ENCODE measurements around the gene KIAA0825.

Gene KIAA0825

GRCh38 chr5:94508461-94509148 is 109.8 kb downstream of the KIAA0825 start:
- DNase-seq (ENCODE audit: low spot score) = no peak

DNA sequence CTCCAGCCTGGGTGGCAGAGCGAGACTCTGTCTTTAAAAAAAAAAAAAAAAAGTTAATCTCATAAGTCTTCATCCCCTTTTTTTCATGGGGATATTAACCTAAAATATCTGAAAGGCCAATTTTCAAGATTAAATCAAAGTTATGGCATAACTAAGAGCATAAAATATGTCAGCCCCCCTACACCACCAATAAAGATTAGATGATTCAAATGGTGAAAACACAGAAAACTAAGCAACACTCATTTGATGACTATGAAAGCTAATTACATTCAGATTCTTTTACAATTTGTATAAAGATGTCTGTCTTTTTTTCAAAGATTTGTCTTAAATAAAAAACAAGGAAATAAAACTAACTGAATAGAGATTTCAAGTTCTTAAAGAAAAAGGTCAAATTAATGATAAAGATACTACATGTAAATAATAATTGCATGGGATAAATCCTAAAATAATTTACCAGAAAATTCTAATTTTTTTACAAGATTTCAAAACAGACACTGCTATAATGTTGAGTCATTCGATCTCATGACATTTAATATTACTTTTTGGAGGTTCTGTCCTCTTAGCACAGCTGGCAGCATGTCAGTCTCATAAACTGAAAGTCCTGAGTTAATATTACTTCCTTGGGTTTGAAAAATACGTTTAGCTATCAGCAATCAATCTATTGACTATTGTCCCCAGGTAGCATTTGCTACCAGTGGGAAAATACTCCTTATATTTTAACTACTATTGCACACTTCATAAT is 112.9 kb downstream of the KIAA0825 start:
- DNase-seq (ENCODE audit: low spot score) = no peak

DNA sequence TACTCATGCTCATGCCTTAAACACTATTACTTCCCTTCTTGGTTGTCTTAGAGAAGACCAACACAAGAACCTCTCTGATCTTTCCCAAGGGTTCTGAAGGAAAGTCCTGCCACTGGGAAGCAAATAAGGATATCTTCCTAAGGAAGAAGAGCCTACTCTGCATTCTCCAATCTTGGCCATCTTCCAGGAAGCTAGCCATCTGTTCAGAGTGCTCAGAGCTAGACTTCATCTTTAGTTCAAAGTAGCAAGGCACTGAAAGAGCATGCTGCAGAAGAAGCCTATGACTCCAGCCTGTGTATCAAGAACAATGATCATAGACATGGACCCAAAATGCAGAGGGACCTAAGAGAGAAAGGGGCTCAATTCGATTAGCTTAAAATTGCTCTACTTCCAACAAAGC is 114.7 kb downstream of the KIAA0825 start:
- no peak for DNase-seq (ENCODE audit: low spot score)

DNA sequence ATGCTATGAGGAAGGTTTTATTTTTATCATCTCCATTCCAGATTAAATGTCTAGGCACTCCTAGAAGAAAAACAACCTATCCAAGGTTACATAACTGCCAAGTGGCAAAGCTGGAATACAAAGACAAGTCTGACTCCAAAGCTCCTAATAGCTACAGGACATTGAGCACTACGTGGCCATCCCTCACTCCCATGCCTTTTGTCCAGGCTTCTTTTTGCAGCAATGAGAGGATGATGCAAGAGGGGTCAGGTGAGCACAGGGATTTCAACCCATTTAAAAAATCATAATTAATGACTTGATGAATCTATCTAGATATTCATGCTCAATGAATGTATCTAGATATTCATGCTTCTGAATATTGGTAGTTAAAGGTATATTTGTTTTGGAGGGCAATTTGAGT is 117.0 kb downstream of the KIAA0825 start:
- DNase-seq (ENCODE audit: low spot score) = no peak

- no peak for DNase-seq (ENCODE audit: low spot score)
Measured at GRCh38 chr5:94499806-94500205, 118.6 kb downstream of the KIAA0825 start.

GRCh38 chr5:94498199-94498598 is 120.2 kb downstream of the KIAA0825 start:
- DNase-seq (ENCODE audit: low spot score) = no peak

- DNase-seq (ENCODE audit: low spot score) = no peak
Measured at GRCh38 chr5:94485067-94485466, 133.3 kb downstream of the KIAA0825 start.

DNA sequence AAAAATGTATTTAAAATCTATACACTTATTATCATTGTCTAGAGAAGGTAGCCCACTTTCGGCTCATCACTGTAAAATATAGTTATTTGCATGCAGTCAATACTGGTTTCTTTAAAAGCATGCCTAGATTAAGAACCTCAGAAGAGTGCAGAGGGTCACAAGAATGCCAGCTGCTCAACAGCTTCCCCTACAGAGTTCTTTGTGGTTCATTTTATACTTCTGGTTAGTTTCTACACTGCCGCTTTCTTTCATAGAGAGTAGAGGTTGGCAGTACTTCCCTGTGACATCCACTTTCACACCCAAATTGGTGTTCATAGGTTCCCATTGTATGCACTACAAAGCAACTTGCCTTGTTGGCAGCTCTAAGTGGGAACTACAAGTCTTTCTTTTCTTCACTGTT is 137.3 kb downstream of the KIAA0825 start:
- DNase-seq (ENCODE audit: low spot score) = no peak

GRCh38 chr5:94480486-94480885 is 137.9 kb downstream of the KIAA0825 start:
- DNase-seq (ENCODE audit: low spot score) = no peak

DNA sequence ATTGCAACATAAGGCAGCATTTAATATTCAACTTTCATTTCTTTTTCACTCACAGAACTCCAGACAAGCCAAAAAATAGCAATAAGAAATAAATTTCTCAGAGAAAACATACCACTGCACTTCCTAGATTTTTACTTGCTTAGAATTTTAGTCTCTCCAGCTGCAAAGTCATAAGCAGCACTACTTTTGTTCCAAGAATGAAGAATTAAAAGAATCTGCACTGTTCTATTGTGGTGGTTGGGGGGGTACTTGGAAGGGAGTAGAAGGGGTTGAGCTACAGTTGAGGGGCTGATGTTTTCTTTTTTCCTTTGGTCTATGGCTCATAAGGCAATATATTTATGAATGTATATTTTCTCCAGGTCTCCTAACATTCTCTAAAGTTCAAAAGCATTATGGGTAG is 144.5 kb downstream of the KIAA0825 start:
- no peak for DNase-seq (ENCODE audit: low spot score)

DNA sequence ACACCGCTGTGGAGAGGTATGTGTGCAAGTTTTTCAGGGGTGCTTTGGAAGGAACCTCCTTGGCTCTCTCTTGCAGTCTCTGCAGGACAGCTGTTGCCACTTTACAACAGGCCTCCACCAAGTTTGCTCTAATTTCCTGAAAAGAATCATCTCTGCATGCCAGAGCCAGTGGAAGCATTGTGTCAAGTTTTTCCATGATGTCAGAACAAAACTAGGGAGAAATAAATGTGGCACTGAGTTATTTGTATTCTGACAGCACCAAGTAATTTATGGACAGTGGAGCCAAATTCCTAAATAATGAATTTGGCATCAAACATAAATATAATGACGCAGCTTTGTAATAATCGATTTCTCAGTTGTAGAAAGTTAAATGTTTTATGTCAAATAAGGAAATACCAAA is 146.9 kb downstream of the KIAA0825 start:
- no peak for DNase-seq (ENCODE audit: low spot score)

DNA sequence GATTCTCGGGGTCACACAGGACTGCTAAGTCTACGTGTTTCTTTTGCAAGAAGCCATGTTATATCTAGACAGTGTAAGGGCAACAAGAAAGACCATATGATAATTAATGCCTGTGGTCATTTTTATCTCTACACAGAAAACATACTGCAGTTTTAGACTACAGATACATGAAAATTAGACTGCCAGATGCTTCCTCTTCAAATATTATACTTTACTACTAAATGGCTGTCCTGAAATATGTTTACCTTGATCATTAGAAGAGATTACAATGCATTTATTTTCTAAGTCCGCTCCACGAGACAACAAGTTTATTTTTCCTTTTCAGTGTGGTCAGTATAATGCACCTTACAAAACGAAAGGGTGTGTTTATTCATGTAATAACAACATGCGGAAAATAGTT is 147.6 kb downstream of the KIAA0825 start:
- DNase-seq (ENCODE audit: low spot score) = no peak

- DNase-seq (ENCODE audit: low spot score) = no peak
Measured at GRCh38 chr5:94469894-94470329, 148.5 kb downstream of the KIAA0825 start.

- no peak for DNase-seq (ENCODE audit: low spot score)
Measured at GRCh38 chr5:94467954-94468930, 150.2 kb downstream of the KIAA0825 start.

- no peak for DNase-seq (ENCODE audit: low spot score)
Measured at GRCh38 chr5:94467346-94467953, 151.0 kb downstream of the KIAA0825 start.

GRCh38 chr5:94463739-94464138 is 154.7 kb downstream of the KIAA0825 start:
- no peak for DNase-seq (ENCODE audit: low spot score)

DNA sequence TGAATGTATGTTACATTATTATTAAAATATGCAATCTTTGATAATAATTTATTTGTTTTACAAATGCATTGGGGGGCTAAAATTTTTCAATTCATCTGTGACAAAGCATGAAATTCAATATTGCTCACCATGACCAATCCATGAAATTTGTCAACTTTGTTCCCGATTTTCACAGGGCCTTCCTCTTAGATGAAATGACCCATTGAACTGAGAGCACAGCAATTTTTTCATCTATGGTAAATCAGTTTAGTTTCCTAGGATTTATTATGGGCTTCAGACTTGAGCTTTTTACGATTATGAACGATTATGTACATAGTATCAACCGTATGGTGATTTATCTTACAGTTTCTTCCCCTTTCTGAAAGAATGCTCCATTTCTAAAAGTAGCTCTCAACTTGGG is 157.3 kb downstream of the KIAA0825 start:
- DNase-seq (ENCODE audit: low spot score) = no peak

- DNase-seq (ENCODE audit: low spot score) = no peak
Measured at GRCh38 chr5:94459915-94460314, 158.5 kb downstream of the KIAA0825 start.

GRCh38 chr5:94457788-94458187 is 160.6 kb downstream of the KIAA0825 start:
- DNase-seq (ENCODE audit: low spot score) = no peak

GRCh38 chr5:94445726-94446125 is 172.7 kb downstream of the KIAA0825 start:
- no peak for DNase-seq (ENCODE audit: low spot score)

GRCh38 chr5:94442991-94443390 is 175.4 kb downstream of the KIAA0825 start:
- DNase-seq (ENCODE audit: low spot score) = no peak

- no peak for DNase-seq (ENCODE audit: low spot score)
Measured at GRCh38 chr5:94442076-94442475, 176.3 kb downstream of the KIAA0825 start.

All from ecto neural progenitor cell (in vitro differentiated cells).